H9 (cell line): Measurements from ENCODE around the gene SYK. TPM values are rescaled to one million over a fixed set of nuclear protein-coding genes. Genes with fewer than 3 reads are reported as not detected.

Experiments
- DNase-seq: peaks from one replicate; pipeline ENCODE4 v3.0.0-alpha.2; 2017
- H2AFZ ChIP-seq: one replicate; pipeline ENCODE4 v1.6.1; 2013; ENCODE audit warnings: mild to moderate bottlenecking, low read length, control low read depth, moderate library complexity
- H2AK5ac ChIP-seq: 2 replicates; pipeline ENCODE4 v1.6.1; 2013; ENCODE audit warnings: low read length, control low read depth, mixed read lengths; ENCODE audit not compliant: insufficient read length
- H2BK120ac ChIP-seq: one replicate; pipeline ENCODE4 v1.6.1; 2013; ENCODE audit warnings: low read depth, mild to moderate bottlenecking, low read length, control low read depth, inconsistent platforms; ENCODE audit not compliant: poor library complexity, severe bottlenecking
- H2BK12ac ChIP-seq: 2 replicates; pipeline ENCODE4 v1.6.1; 2013; ENCODE audit warnings: low read length, control low read depth, mixed read lengths, low read depth; ENCODE audit not compliant: insufficient read length
- H2BK15ac ChIP-seq: 2 replicates; pipeline ENCODE4 v1.6.1; 2013; ENCODE audit warnings: low read depth, low read length, control low read depth
- H2BK20ac ChIP-seq: one replicate; pipeline ENCODE4 v1.6.1; 2013; ENCODE audit warnings: low read depth, mild to moderate bottlenecking, low read length, control low read depth, inconsistent platforms; ENCODE audit not compliant: poor library complexity, severe bottlenecking
- H2BK5ac ChIP-seq: 2 replicates; pipeline ENCODE4 v1.6.1; 2013; ENCODE audit warnings: low read length, control low read depth, mixed read lengths; ENCODE audit not compliant: insufficient read length
- H3K14ac ChIP-seq: 2 replicates; pipeline ENCODE4 v1.6.1; 2013; ENCODE audit warnings: low read length, control low read depth; ENCODE audit not compliant: insufficient read depth
- H3K18ac ChIP-seq: 2 replicates; pipeline ENCODE4 v1.6.1; 2013; ENCODE audit warnings: low read depth, mild to moderate bottlenecking, mixed read lengths, low read length, control low read depth; ENCODE audit not compliant: insufficient read length
- H3K23ac ChIP-seq: 2 replicates; pipeline ENCODE4 v1.6.1; 2013; ENCODE audit warnings: low read length, control low read depth, mixed read lengths, low read depth; ENCODE audit not compliant: insufficient read length
- H3K23me2 ChIP-seq: 2 replicates; pipeline ENCODE4 v1.6.1; 2013; ENCODE audit warnings: low read depth, mild to moderate bottlenecking, mixed read lengths, low read length, control low read depth; ENCODE audit not compliant: insufficient read length, poor library complexity, severe bottlenecking
- H3K27ac ChIP-seq: 2 replicates; pipeline ENCODE4 v1.5.1; 2013; ENCODE audit warnings: low read length, control low read depth, mixed read lengths, low read depth; ENCODE audit not compliant: insufficient read length
- H3K27me3 ChIP-seq: 2 replicates; pipeline ENCODE4 v1.6.1; 2013; ENCODE audit warnings: low read length, control low read depth, inconsistent platforms; ENCODE audit not compliant: insufficient read depth
- H3K4ac ChIP-seq: 2 replicates; pipeline ENCODE4 v1.6.1; 2013; ENCODE audit warnings: low read depth, mild to moderate bottlenecking, control low read depth, inconsistent platforms, low read length, moderate library complexity
- H3K4me1 ChIP-seq: 2 replicates; pipeline ENCODE4 v1.6.1; 2013; ENCODE audit warnings: low read length, control low read depth, inconsistent platforms; ENCODE audit not compliant: insufficient read depth
- H3K4me2 ChIP-seq: 2 replicates; pipeline ENCODE4 v1.6.1; 2013; ENCODE audit warnings: low read length, control low read depth, mixed read lengths; ENCODE audit not compliant: insufficient read length, insufficient read depth
- H3K56ac ChIP-seq: 2 replicates; pipeline ENCODE4 v1.6.1; 2013; ENCODE audit warnings: low read depth, mild to moderate bottlenecking, mixed read lengths, low read length, control low read depth; ENCODE audit not compliant: insufficient read length
- H3K79me1 ChIP-seq: 2 replicates; pipeline ENCODE4 v1.6.1; 2013; ENCODE audit warnings: low read depth, mild to moderate bottlenecking, moderate library complexity, low read length, control low read depth, inconsistent platforms; ENCODE audit not compliant: insufficient read depth, poor library complexity, severe bottlenecking
- H3K79me2 ChIP-seq: 2 replicates; pipeline ENCODE4 v1.6.1; 2013; ENCODE audit warnings: low read length, control low read depth, inconsistent platforms; ENCODE audit not compliant: insufficient read depth
- H3K9ac ChIP-seq: 2 replicates; pipeline ENCODE4 v1.6.1; 2013; ENCODE audit warnings: low read length, control low read depth, mixed read lengths; ENCODE audit not compliant: insufficient read length; ENCODE audit errors: extremely low read depth
- H3K9me3 ChIP-seq: one replicate; pipeline ENCODE4 v1.6.1; 2013; ENCODE audit warnings: low read depth, low read length, inconsistent platforms; ENCODE audit not compliant: control insufficient read depth
- H3T11ph ChIP-seq: one replicate; pipeline ENCODE4 v1.6.1; 2013; ENCODE audit warnings: mild to moderate bottlenecking, low read length, control low read depth, inconsistent platforms
- H4K20me1 ChIP-seq: one replicate; pipeline ENCODE4 v1.6.1; 2013; ENCODE audit not compliant: control insufficient read depth, insufficient read length, insufficient read depth
- H4K5ac ChIP-seq: 2 replicates; pipeline ENCODE4 v1.6.1; 2013; ENCODE audit warnings: low read depth, mild to moderate bottlenecking, mixed read lengths, low read length, control low read depth; ENCODE audit not compliant: insufficient read length
- H4K8ac ChIP-seq: replicated peaks from 2 replicates; pipeline ENCODE4 v1.6.1; 2013; ENCODE audit warnings: low read length, control low read depth, mixed read lengths, low read depth; ENCODE audit not compliant: insufficient read length
- H4K91ac ChIP-seq: 2 replicates; pipeline ENCODE4 v1.6.1; 2013; ENCODE audit warnings: low read depth, mild to moderate bottlenecking, moderate library complexity, mixed read lengths, low read length, control low read depth; ENCODE audit not compliant: insufficient read length
- H3K27ac Mint-ChIP-seq, 3 experiments: 2 replicates in 2 of 3; 3 replicates in 1 of 3; pipeline ENCODE4 v1.8.0; 2020 to 2021; ENCODE audit warnings: mixed read lengths in 3 of 3, mild to moderate bottlenecking in 1 of 3, moderate library complexity in 1 of 3
- H3K27me3 Mint-ChIP-seq: 2 replicates; pipeline ENCODE4 v1.8.0; 2021; ENCODE audit warnings: low read depth, mild to moderate bottlenecking, moderate library complexity, mixed read lengths
- H3K36me3 Mint-ChIP-seq, 3 experiments: 2 replicates in 2 of 3; 3 replicates in 1 of 3; pipeline ENCODE4 v1.8.0; 2020 to 2021; ENCODE audit warnings: low read depth in 3 of 3, mixed read lengths in 3 of 3; ENCODE audit not compliant: insufficient read depth in 1 of 3
- H3K4me1 Mint-ChIP-seq, 2 experiments: 2 replicates each; pipeline ENCODE4 v1.8.0; 2020; ENCODE audit warnings: mixed read lengths in 2 of 2
- H3K4me3 Mint-ChIP-seq, 2 experiments: 2 replicates in 1 of 2; 3 replicates in 1 of 2; pipeline ENCODE4 v1.8.0; 2020 to 2021; ENCODE audit warnings: mild to moderate bottlenecking in 2 of 2, mixed read lengths in 2 of 2, moderate library complexity in 1 of 2
- H3K9me3 Mint-ChIP-seq, 2 experiments: 2 replicates in 1 of 2; 3 replicates in 1 of 2; pipeline ENCODE4 v1.8.0; 2020; ENCODE audit warnings: mild to moderate bottlenecking in 2 of 2, mixed read lengths in 2 of 2, moderate library complexity in 1 of 2
- CTCF ChIP-seq: fragments of 200-600 bp; sonication (generic); conservative IDR thresholded peaks from 3 replicates; pipeline ENCODE4 v1.8.0; 2021; ENCODE audit warnings: antibody characterized with exemption, mild to moderate bottlenecking
- WGBS: extraction: QIAGEN DNeasy Blood & Tissue Kit; methylation state at CpG from one replicate; pipeline ENCODE4 v1.1.7; 2013; ENCODE audit warnings: missing lambda C conversion rate, low lambda C conversion rate, mixed read lengths; ENCODE audit not compliant: insufficient read length; ENCODE audit errors: extremely low coverage; 5-methylcytosine and 5-hydroxymethylcytosine counted together
- total RNA-seq: library from RNA; stranded (reverse); gene quantifications from 2 replicates; pipeline ENCODE4 v1.2.1, GENCODE V29; 2021

SYK gene
- total RNA-seq, 1 experiment from 2014 or later: 7.9 TPM

DNA sequence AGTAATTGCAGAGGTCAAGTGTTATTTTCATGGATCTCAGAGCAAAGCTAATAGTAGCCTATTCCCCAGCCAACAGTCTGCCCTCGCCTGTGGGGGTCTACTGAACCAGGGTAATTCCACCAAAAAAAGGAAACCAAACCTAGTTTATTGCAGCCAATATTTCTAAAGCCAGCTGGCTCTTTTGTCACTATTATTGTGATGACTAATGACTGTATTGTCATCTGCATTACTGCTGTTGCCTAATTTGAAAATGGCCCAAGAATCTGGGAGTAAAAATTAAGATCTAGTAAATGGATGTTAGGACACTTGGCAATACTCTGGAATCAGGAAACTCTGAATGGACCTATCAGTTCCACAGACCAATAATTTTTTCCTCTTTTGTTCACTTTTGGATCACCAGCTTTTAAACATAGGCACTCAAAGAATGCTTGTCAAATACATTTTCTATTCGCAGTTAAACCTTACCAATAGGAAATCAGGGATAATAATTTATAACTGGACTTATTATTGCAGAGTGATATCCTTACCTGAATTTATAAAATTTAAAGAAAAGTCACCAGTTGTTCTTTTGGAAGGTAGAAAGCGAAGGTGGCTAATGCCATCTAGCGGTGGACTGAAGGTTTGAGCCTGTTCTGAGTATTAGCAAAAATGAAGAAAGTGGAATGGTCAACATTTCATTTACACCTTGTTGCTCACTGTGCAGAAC is 69.2 kb downstream of the SYK start:
- H3K9me3 ChIP-seq: no peaks in the 10 kb centered on the region
- TF ChIP-seq CTCF: peak; percentile 94
- H3K4me1 Mint-ChIP-seq: peaks cover 7 to 12% of the 10 kb centered on the region in 2 experiments
- no peak overlapping the region for H3K56ac ChIP-seq
- no peaks in the 10 kb centered on the region for H3K36me3 Mint-ChIP-seq
- H3K18ac ChIP-seq: no peak overlapping the region
- H3K27me3 Mint-ChIP-seq: no peaks in the 10 kb centered on the region
- no peak overlapping the region for H3T11ph ChIP-seq
- no CpG with 5 or more reads among the region's 4 CpGs for WGBS
- peak overlapping the region in 1 of 3 experiments; percentile 44; a peak in 1 of 7 replicates for H3K27ac Mint-ChIP-seq
- H2BK120ac ChIP-seq: no peak overlapping the region
- H3K9me3 Mint-ChIP-seq: no peaks in the 10 kb centered on the region
- no peaks in the 10 kb centered on the region for H3K4me1 ChIP-seq
- H3K23me2 ChIP-seq: no peaks in the 10 kb centered on the region
- H3K23ac ChIP-seq: no peak overlapping the region
- H2AFZ ChIP-seq: no peak overlapping the region
- no peak overlapping the region for H3K4me3 Mint-ChIP-seq
- H3K4me2 ChIP-seq: no peak overlapping the region
- no peak overlapping the region for H3K4ac ChIP-seq
- H3K27ac ChIP-seq: no peak overlapping the region
- H3K14ac ChIP-seq: no peak overlapping the region
- H2AK5ac ChIP-seq: no peak overlapping the region
- no peak overlapping the region for H2BK12ac ChIP-seq
- H3K79me2 ChIP-seq: no peaks in the 10 kb centered on the region
- H3K9ac ChIP-seq: no peak overlapping the region
- no peak for DNase-seq
- H4K8ac ChIP-seq: no peak overlapping the region
- no peak overlapping the region for H4K91ac ChIP-seq
- no peak overlapping the region for H4K5ac ChIP-seq
- H3K27me3 ChIP-seq: no peaks in the 10 kb centered on the region
- H3K79me1 ChIP-seq: no peaks in the 10 kb centered on the region
- no peak overlapping the region for H2BK5ac ChIP-seq
- H2BK15ac ChIP-seq: no peak overlapping the region
- no peaks in the 10 kb centered on the region for H4K20me1 ChIP-seq
- H2BK20ac ChIP-seq: no peak overlapping the region
